Gastroesophageal sphincter (tissue), 4 donors: ENCODE measurements around the gene RSRC1. TPM values are rescaled to one million over a fixed set of nuclear protein-coding genes. Genes with fewer than 3 reads are reported as not detected.

ENCODE experiments used
- ATAC-seq: fragments of 150-250 bp; one replicate; pipeline ENCODE4 v1.9.1; 2016; ENCODE audit warnings: mild to moderate bottlenecking, moderate library complexity
- H3K27ac ChIP-seq, 4 donors: fragments of 200-600 bp; sonication (generic) in 3 of 4; 1 replicate in 3 of 4; 2 replicates in 1 of 4; pipeline ENCODE4 v1.5.1; 2016 to 2019
- H3K27me3 ChIP-seq: fragments of 200-600 bp; sonication (generic); one replicate; pipeline ENCODE4 v1.5.1; 2019
- H3K36me3 ChIP-seq, 2 donors: fragments of 200-600 bp; sonication (generic); one replicate each; pipeline ENCODE4 v1.5.1; 2019; ENCODE audit warnings: control low read depth in 1 of 2
- H3K4me1 ChIP-seq, 3 donors: fragments of 200-600 bp; sonication (generic); 1 replicate in 2 of 3; 2 replicates in 1 of 3; pipeline ENCODE4 v1.5.1; 2016 to 2019; ENCODE audit warnings: control low read depth in 2 of 3
- H3K4me3 ChIP-seq, 2 donors: fragments of 200-600 bp; sonication (generic); one replicate each; pipeline ENCODE4 v1.5.1; 2019; ENCODE audit warnings: mild to moderate bottlenecking in 1 of 2, moderate library complexity in 1 of 2
- H3K9me3 ChIP-seq, 3 donors: fragments of 200-600 bp; sonication (generic); one replicate each; pipeline ENCODE4 v1.5.1; 2017 to 2019; ENCODE audit warnings: control low read depth in 2 of 3
- CTCF ChIP-seq, 4 experiments: fragments of 200-600 bp in 2 of 4; fragments of 450-650 bp in 2 of 4; sonication (generic) in 1 of 4; IDR thresholded peaks; one replicate each; pipeline ENCODE4 v1.5.1; 2017 to 2019; ENCODE audit warnings: antibody characterized with exemption in 4 of 4, mild to moderate bottlenecking in 2 of 4, moderate library complexity in 2 of 4
- EP300 ChIP-seq: sonication (generic); formaldehyde crosslinking; IDR thresholded peaks from one replicate; pipeline ENCODE4 v1.6.1; 2017; ENCODE audit warnings: antibody characterized with exemption, mild to moderate bottlenecking
- POLR2A ChIP-seq, 2 donors: fragments of 450-650 bp; IDR thresholded peaks; one replicate each; pipeline ENCODE4 v1.6.1; 2017; ENCODE audit warnings: antibody characterized with exemption in 2 of 2, mild to moderate bottlenecking in 2 of 2, moderate library complexity in 1 of 2
- POLR2AphosphoS5 ChIP-seq: sonication (generic); formaldehyde crosslinking; IDR thresholded peaks from one replicate; pipeline ENCODE4 v1.6.1; 2017; ENCODE audit warnings: antibody characterized with exemption
- WGBS, 2 donors: methylation state at CpG; one replicate each; pipeline ENCODE4 v1.1.5; 2018; ENCODE audit warnings: low coverage in 1 of 2; 5-methylcytosine and 5-hydroxymethylcytosine counted together
- total RNA-seq, 4 donors: library from RNA; depleted of rRNA; stranded (reverse); fragments of >200 nt; gene quantifications; one replicate each; pipeline ENCODE4 v1.1.0, GENCODE V29; 2016

The RSRC1 gene
- total RNA-seq, 4 donors from 2014 or later = 40.6 to 66.0 (median 43.9) TPM

- peaks cover 74% of the 10 kb centered on the region for H3K27me3 ChIP-seq
- no peak for ATAC-seq
- peak overlapping the region in 1 of 2 donors; percentile 51 for H3K4me3 ChIP-seq
- no peaks in the 10 kb centered on the region for H3K9me3 ChIP-seq
- TF ChIP-seq EP300 = no peak
- no peak for TF ChIP-seq POLR2AphosphoS5
- no peak for TF ChIP-seq CTCF (IDR thresholded peaks at IDR 0.05)
- no peak for TF ChIP-seq POLR2A (IDR thresholded peaks at IDR 0.05)
- WGBS, 2 donors = 5 to 6% methylated on average over 28 to 35 of the region's 37 CpGs
- H3K4me1 ChIP-seq = peaks cover 3 to 69% (median 29%) of the 10 kb centered on the region in 3 donors
- no peak overlapping the region for H3K27ac ChIP-seq
- no peaks in the 10 kb centered on the region for H3K36me3 ChIP-seq
Observed at GRCh38 chr3:158106766-158107471, 3.0 kb upstream of the RSRC1 start.

GRCh38 chr3:158107605-158108444 lies 2.1 kb upstream of the RSRC1 start:
- H3K27ac ChIP-seq = no peak overlapping the region
- H3K4me1 ChIP-seq = peaks cover 3 to 71% (median 29%) of the 10 kb centered on the region in 3 donors
- no peak for ATAC-seq
- H3K36me3 ChIP-seq = no peaks in the 10 kb centered on the region
- peaks cover 65% of the 10 kb centered on the region for H3K27me3 ChIP-seq
- no peak for TF ChIP-seq EP300
- TF ChIP-seq CTCF (IDR thresholded peaks at IDR 0.05) = no peak
- TF ChIP-seq POLR2AphosphoS5 = no peak
- no peak for TF ChIP-seq POLR2A (IDR thresholded peaks at IDR 0.05)
- H3K4me3 ChIP-seq = no peak overlapping the region
- WGBS, 2 donors = 13 to 22% methylated on average over 12 to 14 of the region's 15 CpGs
- H3K9me3 ChIP-seq = no peaks in the 10 kb centered on the region

- TF ChIP-seq EP300 = no peak
- Histone ChIP-seq H3K4me1 (peaks cover 3 to 64% (median 26%) of the 10 kb centered on the region in 3 donors), H3K27ac (no peak overlapping the region), H3K4me3 (no peak overlapping the region), H3K27me3 (peaks cover 58% of the 10 kb centered on the region), H3K9me3 (no peaks in the 10 kb centered on the region), H3K36me3 (no peaks in the 10 kb centered on the region)
- no peak for ATAC-seq
- WGBS, 2 donors = 10 to 17% methylated on average over 2 of the region's 2 CpGs
Observed at GRCh38 chr3:158108445-158108985, 1.4 kb upstream of the RSRC1 start.

GRCh38 chr3:158109295-158109803 lies 540 bp upstream of the RSRC1 start:
- no peak for ATAC-seq
- Histone ChIP-seq H3K36me3 (no peaks in the 10 kb centered on the region), H3K4me3 (peak overlapping the region; percentile 68 to 94), H3K27ac (peak overlapping the region in 3 of 4 donors; percentile 85 to 87 (median 86)), H3K9me3 (no peaks in the 10 kb centered on the region), H3K4me1 (peaks cover 3 to 56% (median 23%) of the 10 kb centered on the region in 3 donors), H3K27me3 (peaks cover 50% of the 10 kb centered on the region)
- TF ChIP-seq CTCF (IDR thresholded peaks at IDR 0.05) (no peak), POLR2AphosphoS5 (no peak), POLR2A (IDR thresholded peaks at IDR 0.05) (no peak), EP300 (no peak)
- WGBS, 2 donors = 4 to 6% methylated on average over 8 to 9 of the region's 9 CpGs

GRCh38 chr3:158110658-158111018 lies 749 bp downstream of the RSRC1 start:
- H3K36me3 ChIP-seq = no peaks in the 10 kb centered on the region
- WGBS, 2 donors = 17% methylated on average over 4 of the region's 4 CpGs; no CpG with 5 or more reads in 1 of the 2 donors
- peaks cover 3 to 46% (median 16%) of the 10 kb centered on the region in 3 donors for H3K4me1 ChIP-seq
- peak overlapping the region; percentile 7 to 87 (median 86) for H3K27ac ChIP-seq
- H3K27me3 ChIP-seq = peaks cover 37% of the 10 kb centered on the region
- H3K9me3 ChIP-seq = no peaks in the 10 kb centered on the region
- peak overlapping the region; percentile 68 to 94 for H3K4me3 ChIP-seq
- ATAC-seq = no peak
- TF ChIP-seq POLR2A (IDR thresholded peaks at IDR 0.05) (no peak), POLR2AphosphoS5 (no peak), CTCF (IDR thresholded peaks at IDR 0.05) (no peak), EP300 (no peak)
